GM23338 (cell line): ENCODE measurements around the gene CCDC106.

Source experiments
- CTCF ChIP-seq, 2 experiments: fragments of 200-600 bp in 1 of 2; sonication (generic) in 1 of 2; conservative IDR thresholded peaks; 2 replicates each; pipeline versions ENCODE4 v1.5.1 to v1.6.1; 2016 to 2017; ENCODE audit warnings: antibody characterized with exemption in 2 of 2, low read depth in 2 of 2, mild to moderate bottlenecking in 2 of 2, moderate library complexity in 1 of 2
- EZH2 ChIP-seq: fragments of 200-600 bp; sonication (generic); IDR thresholded peaks from one replicate; pipeline ENCODE4 v1.8.0; 2017; ENCODE audit warnings: antibody characterized with exemption, mild to moderate bottlenecking, low read depth; ENCODE audit not compliant: unreplicated experiment
- EZH2phosphoT487 ChIP-seq: fragments of 200-600 bp; sonication (generic); IDR thresholded peaks from one replicate; pipeline ENCODE4 v1.8.1; 2018; ENCODE audit warnings: antibody characterized with exemption; ENCODE audit not compliant: unreplicated experiment
- JUNB ChIP-seq: IDR thresholded peaks from one replicate; pipeline ENCODE4 v1.6.1; 2016; ENCODE audit warnings: antibody characterized with exemption; ENCODE audit not compliant: unreplicated experiment
- POLR2AphosphoS5 ChIP-seq: IDR thresholded peaks from 2 replicates; pipeline ENCODE4 v1.6.1; 2016; ENCODE audit warnings: antibody characterized with exemption, low read depth
- STAT1 ChIP-seq: IDR thresholded peaks from one replicate; pipeline ENCODE4 v1.6.1; 2016; ENCODE audit warnings: antibody characterized with exemption; ENCODE audit not compliant: unreplicated experiment
- TF ChIP-seq, protein P1 (sequence below): fragments of 250-450 bp; sonication (Bioruptor Pico); IDR thresholded peaks from 2 replicates; pipeline ENCODE4 v1.5.0; 2020; ENCODE audit warnings: mild to moderate bottlenecking, moderate library complexity

- TF ChIP-seq CTCF (conservative IDR thresholded peaks at IDR 0.05; ENCODE audit: low read depth in 2 of 2) (no peak), POLR2AphosphoS5 (no peak), EZH2 (no peak), STAT1 (no peak), EZH2phosphoT487 (no peak), JUNB (no peak)
- TF ChIP-seq, protein P1, sequence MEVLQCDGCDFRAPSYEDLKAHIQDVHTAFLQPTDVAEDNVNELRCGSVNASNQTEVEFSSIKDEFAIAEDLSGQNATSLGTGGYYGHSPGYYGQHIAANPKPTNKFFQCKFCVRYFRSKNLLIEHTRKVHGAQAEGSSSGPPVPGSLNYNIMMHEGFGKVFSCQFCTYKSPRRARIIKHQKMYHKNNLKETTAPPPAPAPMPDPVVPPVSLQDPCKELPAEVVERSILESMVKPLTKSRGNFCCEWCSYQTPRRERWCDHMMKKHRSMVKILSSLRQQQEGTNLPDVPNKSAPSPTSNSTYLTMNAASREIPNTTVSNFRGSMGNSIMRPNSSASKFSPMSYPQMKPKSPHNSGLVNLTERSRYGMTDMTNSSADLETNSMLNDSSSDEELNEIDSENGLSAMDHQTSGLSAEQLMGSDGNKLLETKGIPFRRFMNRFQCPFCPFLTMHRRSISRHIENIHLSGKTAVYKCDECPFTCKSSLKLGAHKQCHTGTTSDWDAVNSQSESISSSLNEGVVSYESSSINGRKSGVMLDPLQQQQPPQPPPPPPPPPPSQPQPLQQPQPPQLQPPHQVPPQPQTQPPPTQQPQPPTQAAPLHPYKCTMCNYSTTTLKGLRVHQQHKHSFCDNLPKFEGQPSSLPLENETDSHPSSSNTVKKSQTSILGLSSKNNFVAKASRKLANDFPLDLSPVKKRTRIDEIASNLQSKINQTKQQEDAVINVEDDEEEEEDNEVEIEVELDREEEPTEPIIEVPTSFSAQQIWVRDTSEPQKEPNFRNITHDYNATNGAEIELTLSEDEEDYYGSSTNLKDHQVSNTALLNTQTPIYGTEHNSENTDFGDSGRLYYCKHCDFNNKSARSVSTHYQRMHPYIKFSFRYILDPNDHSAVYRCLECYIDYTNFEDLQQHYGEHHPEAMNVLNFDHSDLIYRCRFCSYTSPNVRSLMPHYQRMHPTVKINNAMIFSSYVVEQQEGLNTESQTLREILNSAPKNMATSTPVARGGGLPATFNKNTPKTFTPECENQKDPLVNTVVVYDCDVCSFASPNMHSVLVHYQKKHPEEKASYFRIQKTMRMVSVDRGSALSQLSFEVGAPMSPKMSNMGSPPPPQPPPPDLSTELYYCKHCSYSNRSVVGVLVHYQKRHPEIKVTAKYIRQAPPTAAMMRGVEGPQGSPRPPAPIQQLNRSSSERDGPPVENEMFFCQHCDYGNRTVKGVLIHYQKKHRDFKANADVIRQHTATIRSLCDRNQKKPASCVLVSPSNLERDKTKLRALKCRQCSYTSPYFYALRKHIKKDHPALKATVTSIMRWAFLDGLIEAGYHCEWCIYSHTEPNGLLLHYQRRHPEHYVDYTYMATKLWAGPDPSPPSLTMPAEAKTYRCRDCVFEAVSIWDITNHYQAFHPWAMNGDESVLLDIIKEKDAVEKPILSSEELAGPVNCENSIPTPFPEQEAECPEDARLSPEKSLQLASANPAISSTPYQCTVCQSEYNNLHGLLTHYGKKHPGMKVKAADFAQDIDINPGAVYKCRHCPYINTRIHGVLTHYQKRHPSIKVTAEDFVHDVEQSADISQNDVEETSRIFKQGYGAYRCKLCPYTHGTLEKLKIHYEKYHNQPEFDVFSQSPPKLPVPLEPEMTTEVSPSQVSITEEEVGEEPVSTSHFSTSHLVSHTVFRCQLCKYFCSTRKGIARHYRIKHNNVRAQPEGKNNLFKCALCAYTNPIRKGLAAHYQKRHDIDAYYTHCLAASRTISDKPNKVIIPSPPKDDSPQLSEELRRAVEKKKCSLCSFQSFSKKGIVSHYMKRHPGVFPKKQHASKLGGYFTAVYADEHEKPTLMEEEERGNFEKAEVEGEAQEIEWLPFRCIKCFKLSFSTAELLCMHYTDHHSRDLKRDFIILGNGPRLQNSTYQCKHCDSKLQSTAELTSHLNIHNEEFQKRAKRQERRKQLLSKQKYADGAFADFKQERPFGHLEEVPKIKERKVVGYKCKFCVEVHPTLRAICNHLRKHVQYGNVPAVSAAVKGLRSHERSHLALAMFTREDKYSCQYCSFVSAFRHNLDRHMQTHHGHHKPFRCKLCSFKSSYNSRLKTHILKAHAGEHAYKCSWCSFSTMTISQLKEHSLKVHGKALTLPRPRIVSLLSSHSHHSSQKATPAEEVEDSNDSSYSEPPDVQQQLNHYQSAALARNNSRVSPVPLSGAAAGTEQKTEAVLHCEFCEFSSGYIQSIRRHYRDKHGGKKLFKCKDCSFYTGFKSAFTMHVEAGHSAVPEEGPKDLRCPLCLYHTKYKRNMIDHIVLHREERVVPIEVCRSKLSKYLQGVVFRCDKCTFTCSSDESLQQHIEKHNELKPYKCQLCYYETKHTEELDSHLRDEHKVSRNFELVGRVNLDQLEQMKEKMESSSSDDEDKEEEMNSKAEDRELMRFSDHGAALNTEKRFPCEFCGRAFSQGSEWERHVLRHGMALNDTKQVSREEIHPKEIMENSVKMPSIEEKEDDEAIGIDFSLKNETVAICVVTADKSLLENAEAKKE, result no peak
These were observed 10.9 kb downstream of the CCDC106 start for GRCh38 chr19:55658846-55659459.
